GM19467 (cell line): ENCODE results near the gene CGNL1.

Experiments
- ATAC-seq: cut with Tn5 transposase; IDR thresholded peaks from one replicate; pipeline ENCODE4 v1.9.1; 2021; ENCODE audit warnings: mild to moderate bottlenecking, moderate library complexity; ENCODE audit not compliant: unreplicated experiment

Gene CGNL1

GRCh38 chr15:57348081-57348480, 28.2 kb upstream of the CGNL1 start:
- ATAC-seq, result no peak

DNA sequence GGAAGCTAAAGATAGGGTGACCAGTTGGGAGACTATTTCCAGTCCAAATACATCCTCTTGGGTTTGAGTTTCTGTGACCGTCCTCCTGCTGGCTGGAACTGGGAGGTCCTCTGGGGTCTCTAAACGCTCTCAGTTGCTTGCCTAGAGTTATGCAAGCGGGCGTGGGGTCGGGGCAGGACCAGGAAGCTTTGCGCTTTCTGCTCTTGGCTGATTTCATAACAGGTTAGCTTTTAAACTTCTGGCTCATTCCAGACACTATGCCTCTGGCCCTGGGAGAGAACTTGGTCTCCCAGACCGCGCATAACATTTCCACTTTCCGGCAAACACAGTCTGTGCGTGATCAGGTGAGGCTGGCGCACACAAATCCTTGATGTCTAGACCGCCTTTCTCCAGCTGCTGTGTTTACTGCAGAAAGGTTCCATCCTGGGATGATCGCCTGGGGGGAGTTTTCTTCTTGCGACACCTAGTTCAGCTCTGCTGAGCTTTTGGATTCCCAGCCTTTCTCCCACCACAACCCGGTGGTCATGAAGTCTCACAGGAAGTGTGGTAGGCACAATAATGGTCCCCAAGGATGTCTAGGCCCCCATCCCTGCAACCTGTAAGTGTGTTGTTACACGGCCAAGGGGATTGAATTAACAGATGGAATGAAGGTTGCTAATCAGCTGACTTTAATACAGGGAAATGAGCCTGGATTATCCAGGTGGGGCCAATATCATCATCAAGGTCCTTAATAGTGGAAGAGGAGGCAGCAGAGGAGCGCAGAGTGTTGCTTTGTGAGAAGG, 23.6 kb upstream of the CGNL1 start:
- ATAC-seq, result no peak

GRCh38 chr15:57353317-57353804, 22.9 kb upstream of the CGNL1 start:
- no peak for ATAC-seq

DNA sequence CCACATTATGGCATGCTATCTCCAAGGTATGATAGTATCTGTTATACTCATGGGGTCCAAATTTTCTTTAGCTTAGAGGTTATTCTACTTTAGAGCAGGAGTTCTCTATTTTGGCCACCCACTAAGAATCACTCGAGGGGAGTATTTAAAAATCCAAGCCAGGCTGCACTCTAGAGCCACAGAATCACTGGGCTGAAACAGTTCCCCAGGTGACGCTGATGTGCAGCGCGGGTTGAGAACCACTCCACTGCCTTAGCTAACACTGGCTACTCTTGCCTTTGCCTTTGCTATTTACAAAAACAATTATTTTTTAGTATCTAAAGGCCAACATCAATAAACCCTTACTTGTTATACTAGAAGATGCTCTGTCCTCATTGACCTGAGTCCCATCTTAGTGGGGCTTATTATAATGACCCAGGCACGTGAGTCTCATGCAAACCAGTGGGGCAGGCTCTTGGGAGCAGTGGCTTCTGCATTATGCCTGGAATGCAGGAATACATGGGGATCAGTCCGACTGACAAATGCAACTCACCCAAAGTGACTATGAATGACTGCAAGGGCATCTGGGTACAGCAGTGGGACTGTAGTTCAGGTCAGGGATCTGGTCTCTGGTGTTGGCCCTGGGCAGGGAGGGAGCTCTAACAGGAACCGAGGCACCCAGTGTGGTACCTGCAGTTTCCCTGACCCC, 21.7 kb upstream of the CGNL1 start:
- ATAC-seq, result no peak

DNA sequence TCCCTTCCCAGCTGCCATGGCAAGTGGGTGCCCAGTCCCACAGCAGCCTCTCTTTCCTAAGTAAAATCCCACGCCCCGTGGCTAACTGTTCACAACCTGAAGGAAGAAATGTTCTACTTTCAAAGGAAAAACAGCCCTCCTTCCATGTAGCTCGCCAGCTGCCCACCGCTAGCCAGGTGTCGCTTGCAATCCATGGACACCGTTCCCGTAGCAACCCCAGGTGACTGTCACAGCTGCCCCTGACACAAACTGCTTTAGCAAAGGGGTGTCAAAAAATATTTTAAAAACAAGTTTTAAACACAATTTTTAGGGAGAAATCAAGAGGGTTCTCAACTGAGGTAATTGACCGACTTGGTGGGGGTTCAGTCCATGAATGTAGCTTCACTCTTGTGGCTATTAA, 21.0 kb upstream of the CGNL1 start:
- ATAC-seq, result no peak

- no peak for ATAC-seq
These were observed 20.1 kb upstream of the CGNL1 start for GRCh38 chr15:57356178-57356577.

DNA sequence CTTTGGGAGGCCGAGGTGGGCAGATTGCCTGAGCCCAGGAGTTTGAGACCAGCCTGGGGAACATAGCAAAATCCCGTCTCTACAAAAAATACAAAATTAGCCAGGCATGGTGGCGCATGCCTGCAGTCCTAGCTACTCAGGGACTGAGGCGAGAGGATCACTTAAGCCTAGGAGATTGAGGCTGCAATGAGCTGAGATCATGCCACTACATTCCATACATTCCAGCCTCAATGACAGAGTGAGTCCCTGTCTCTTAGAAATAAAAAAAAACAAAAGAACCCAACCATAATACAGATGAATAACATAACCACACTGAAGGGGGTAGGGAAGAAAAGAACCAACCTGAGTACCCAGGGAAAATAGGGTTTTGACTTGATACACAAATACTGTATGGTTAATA, 19.7 kb upstream of the CGNL1 start:
- no peak for ATAC-seq

DNA sequence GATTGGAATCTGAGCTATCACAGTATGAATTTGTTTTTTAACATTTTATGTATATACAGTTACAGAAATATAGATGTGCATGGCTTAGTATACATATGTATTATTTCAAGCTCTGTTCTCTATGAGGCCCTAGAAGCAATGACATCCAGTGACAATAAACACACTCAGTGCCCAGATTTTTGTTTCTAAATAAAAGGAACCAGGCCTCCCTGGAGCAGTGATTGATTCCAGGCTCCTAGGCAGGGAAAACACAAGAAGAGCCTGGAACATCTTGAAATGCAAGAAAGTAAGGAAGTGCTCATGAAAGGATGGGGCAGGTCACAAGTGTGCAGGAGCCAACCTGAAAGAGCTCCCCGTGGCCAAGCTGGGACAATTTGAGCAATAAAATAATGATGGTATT, 18.5 kb upstream of the CGNL1 start:
- no peak for ATAC-seq

GRCh38 chr15:57358571-57358970, 17.7 kb upstream of the CGNL1 start:
- no peak for ATAC-seq

GRCh38 chr15:57363661-57364060, 12.6 kb upstream of the CGNL1 start:
- no peak for ATAC-seq

DNA sequence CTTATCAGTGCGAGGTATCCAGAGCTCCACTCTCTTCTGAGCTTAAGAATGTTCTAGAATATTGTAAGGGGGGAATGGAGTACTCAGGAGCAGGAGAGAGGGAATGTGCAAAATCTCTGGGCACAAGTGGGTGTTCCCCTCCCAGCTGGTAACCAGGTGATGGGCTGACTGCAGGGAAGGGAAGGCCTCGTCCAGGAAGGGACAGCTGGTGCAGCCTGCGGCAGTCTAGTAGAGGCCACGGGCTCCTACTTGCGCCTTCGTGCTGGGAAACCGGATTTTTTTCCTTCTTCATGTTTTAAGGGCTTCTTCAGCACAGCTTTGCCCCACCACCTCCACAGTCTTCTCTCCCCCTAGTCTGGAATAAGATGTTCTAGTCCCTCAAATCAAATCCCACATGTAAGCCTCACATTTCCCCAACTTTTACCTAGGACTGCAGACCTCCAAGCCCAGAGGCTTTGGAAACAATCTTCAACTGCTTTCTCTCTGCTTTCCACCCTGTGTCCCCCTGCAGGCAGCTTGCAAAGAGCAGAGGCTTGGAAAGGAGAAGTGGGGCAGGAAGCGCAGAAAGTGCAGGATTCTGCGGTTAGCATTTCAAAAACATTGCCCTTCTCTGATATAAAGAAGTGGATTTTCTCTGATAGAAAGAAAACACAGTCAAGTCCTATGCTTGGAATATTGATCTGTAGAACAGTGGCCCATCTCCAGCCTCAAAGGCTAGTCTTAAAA, 11.9 kb upstream of the CGNL1 start:
- ATAC-seq, result no peak

DNA sequence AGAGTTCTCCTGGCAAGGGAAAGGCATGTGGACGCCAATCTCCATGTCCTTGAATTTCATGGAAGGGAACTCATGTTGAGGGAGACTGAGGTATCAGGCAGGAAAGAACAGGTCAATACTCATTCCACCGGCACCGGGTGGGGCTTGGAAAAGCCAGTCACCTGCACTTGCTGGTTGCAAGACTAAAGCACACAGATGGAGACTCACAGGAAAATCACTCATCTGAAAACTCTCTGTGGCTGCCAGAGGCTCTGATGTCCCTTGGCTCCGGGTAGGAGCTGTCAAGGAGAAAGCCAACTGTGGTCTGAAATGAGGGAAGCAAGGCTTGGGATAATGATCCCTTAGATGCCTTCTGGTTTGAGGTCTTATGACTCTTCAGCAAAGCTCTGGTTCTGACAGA, 8.7 kb upstream of the CGNL1 start:
- ATAC-seq, result no peak

DNA sequence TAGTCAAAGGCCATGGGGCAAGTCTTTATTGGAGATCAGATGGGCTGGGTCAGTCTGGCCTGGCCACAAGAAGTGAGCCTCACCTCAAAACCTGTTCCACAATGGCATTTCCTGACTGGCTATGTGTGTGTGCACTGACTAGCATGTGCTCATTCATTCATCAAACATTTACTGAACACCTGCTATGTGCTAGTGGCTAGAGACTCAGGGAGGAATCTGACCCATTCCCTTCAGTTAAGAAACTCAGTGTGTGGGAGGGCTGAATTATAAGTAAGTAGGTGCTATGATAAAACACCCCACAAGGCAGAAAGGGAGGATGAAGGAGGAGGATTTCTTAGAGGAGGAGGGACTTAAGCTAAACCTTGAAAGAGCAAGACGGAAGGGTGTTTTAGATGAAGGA, 5.4 kb upstream of the CGNL1 start:
- ATAC-seq, result no peak

GRCh38 chr15:57373251-57373881, 2.9 kb upstream of the CGNL1 start:
- no peak for ATAC-seq

DNA sequence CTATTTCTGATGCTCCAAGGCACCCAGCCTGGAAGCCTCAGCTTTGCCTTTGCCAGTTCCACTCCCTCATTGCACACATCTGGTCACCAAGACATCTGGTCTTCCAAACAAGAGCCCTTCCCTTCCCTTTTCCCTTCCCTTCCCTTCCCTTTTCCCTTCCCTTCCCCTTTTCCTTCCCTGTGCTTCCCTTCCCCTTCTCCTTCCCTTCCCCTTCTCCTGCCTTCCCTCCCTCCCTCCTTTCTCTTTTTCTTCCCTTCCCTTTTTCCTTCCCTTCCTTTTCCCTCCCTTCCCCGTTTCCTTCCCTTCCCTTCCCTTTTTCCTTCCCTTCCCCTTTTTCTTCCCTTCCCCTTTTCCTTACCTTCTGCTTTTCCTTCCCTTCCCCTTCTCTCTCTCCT, 2.4 kb upstream of the CGNL1 start:
- ATAC-seq, result no peak

- ATAC-seq, result no peak
These were observed 582 bp downstream of the CGNL1 start for GRCh38 chr15:57376696-57377477.

GRCh38 chr15:57377478-57377847, 1.2 kb downstream of the CGNL1 start:
- no peak for ATAC-seq

DNA sequence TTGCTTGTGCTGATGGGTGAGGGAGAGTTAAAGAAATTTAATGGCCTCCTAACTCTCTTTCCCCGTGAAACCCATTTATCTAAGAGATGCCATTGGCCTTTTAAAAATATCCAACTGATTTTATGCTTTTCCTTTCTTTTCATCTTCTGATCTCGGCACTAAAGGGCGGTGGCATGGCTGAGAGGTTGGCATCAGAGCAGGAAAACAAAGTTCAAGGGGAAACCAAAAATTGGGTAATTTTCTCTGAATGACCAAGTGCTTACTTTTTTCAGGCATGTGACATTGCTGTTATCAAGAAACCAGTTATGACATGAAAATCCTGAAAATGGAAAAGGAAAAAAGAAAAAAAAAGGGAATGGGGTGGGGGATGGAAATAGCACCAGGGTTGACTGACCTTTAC, 3.2 kb downstream of the CGNL1 start:
- ATAC-seq, result no peak

DNA sequence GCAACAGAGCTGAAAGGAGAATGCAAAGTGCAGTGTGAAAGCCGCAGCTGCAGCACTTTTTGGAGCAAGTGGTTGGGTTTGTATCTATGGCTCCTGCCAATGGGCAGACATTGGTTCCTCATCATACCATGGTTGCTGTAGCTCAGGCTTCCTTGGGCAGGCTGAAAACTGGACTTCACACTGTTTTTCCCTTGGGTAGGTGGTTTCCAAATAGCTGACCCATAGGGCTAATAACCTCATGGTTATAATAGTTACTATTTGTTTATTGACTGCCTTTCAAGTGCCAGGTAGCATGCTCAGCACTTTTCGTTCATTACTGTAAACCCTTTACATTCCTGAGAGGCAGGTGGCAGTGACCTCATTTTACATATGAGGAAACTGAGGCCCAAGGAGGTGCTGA, 4.5 kb downstream of the CGNL1 start:
- ATAC-seq, result no peak

DNA sequence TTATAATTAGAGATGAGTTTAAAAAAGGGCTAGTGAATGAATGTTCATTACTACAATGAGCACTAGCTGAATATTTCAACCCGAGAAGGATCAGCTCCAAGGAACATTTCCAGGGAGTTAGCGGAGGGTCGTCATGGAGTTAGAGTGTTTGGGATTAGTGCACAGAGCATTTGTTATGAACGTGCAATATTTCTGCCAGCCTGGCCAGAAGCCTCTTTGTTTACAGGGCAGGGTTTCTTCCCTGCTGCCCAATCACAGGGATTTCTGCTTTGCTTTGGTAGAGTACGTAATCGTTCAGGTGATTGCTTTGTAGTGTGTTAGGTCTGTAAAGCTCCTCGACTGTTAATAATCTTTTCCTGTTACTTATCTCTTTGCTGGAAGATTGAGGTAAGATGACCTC, 5.9 kb downstream of the CGNL1 start:
- no peak for ATAC-seq

- no peak for ATAC-seq
These were observed 6.7 kb downstream of the CGNL1 start for GRCh38 chr15:57382969-57383368.
